H9 (cell line): Measurements from ENCODE around the gene FGF4. TPM values are rescaled to one million over a fixed set of nuclear protein-coding genes. Genes with fewer than 3 reads are reported as not detected.

ENCODE experiments used
- DNase-seq: peaks from one replicate; pipeline ENCODE4 v3.0.0-alpha.2; 2017
- H2AFZ ChIP-seq: one replicate; pipeline ENCODE4 v1.6.1; 2013; ENCODE audit warnings: mild to moderate bottlenecking, low read length, control low read depth, moderate library complexity
- H2AK5ac ChIP-seq: 2 replicates; pipeline ENCODE4 v1.6.1; 2013; ENCODE audit warnings: low read length, control low read depth, mixed read lengths; ENCODE audit not compliant: insufficient read length
- H2BK120ac ChIP-seq: one replicate; pipeline ENCODE4 v1.6.1; 2013; ENCODE audit warnings: low read depth, mild to moderate bottlenecking, low read length, control low read depth, inconsistent platforms; ENCODE audit not compliant: poor library complexity, severe bottlenecking
- H2BK12ac ChIP-seq: 2 replicates; pipeline ENCODE4 v1.6.1; 2013; ENCODE audit warnings: low read length, control low read depth, mixed read lengths, low read depth; ENCODE audit not compliant: insufficient read length
- H2BK15ac ChIP-seq: 2 replicates; pipeline ENCODE4 v1.6.1; 2013; ENCODE audit warnings: low read depth, low read length, control low read depth
- H2BK20ac ChIP-seq: one replicate; pipeline ENCODE4 v1.6.1; 2013; ENCODE audit warnings: low read depth, mild to moderate bottlenecking, low read length, control low read depth, inconsistent platforms; ENCODE audit not compliant: poor library complexity, severe bottlenecking
- H2BK5ac ChIP-seq: 2 replicates; pipeline ENCODE4 v1.6.1; 2013; ENCODE audit warnings: low read length, control low read depth, mixed read lengths; ENCODE audit not compliant: insufficient read length
- H3K14ac ChIP-seq: 2 replicates; pipeline ENCODE4 v1.6.1; 2013; ENCODE audit warnings: low read length, control low read depth; ENCODE audit not compliant: insufficient read depth
- H3K18ac ChIP-seq: 2 replicates; pipeline ENCODE4 v1.6.1; 2013; ENCODE audit warnings: low read depth, mild to moderate bottlenecking, mixed read lengths, low read length, control low read depth; ENCODE audit not compliant: insufficient read length
- H3K23ac ChIP-seq: 2 replicates; pipeline ENCODE4 v1.6.1; 2013; ENCODE audit warnings: low read length, control low read depth, mixed read lengths, low read depth; ENCODE audit not compliant: insufficient read length
- H3K23me2 ChIP-seq: 2 replicates; pipeline ENCODE4 v1.6.1; 2013; ENCODE audit warnings: low read depth, mild to moderate bottlenecking, mixed read lengths, low read length, control low read depth; ENCODE audit not compliant: insufficient read length, poor library complexity, severe bottlenecking
- H3K27ac ChIP-seq: 2 replicates; pipeline ENCODE4 v1.5.1; 2013; ENCODE audit warnings: low read length, control low read depth, mixed read lengths, low read depth; ENCODE audit not compliant: insufficient read length
- H3K27me3 ChIP-seq: 2 replicates; pipeline ENCODE4 v1.6.1; 2013; ENCODE audit warnings: low read length, control low read depth, inconsistent platforms; ENCODE audit not compliant: insufficient read depth
- H3K4ac ChIP-seq: 2 replicates; pipeline ENCODE4 v1.6.1; 2013; ENCODE audit warnings: low read depth, mild to moderate bottlenecking, control low read depth, inconsistent platforms, low read length, moderate library complexity
- H3K4me1 ChIP-seq: 2 replicates; pipeline ENCODE4 v1.6.1; 2013; ENCODE audit warnings: low read length, control low read depth, inconsistent platforms; ENCODE audit not compliant: insufficient read depth
- H3K4me2 ChIP-seq: 2 replicates; pipeline ENCODE4 v1.6.1; 2013; ENCODE audit warnings: low read length, control low read depth, mixed read lengths; ENCODE audit not compliant: insufficient read length, insufficient read depth
- H3K56ac ChIP-seq: 2 replicates; pipeline ENCODE4 v1.6.1; 2013; ENCODE audit warnings: low read depth, mild to moderate bottlenecking, mixed read lengths, low read length, control low read depth; ENCODE audit not compliant: insufficient read length
- H3K79me1 ChIP-seq: 2 replicates; pipeline ENCODE4 v1.6.1; 2013; ENCODE audit warnings: low read depth, mild to moderate bottlenecking, moderate library complexity, low read length, control low read depth, inconsistent platforms; ENCODE audit not compliant: insufficient read depth, poor library complexity, severe bottlenecking
- H3K79me2 ChIP-seq: 2 replicates; pipeline ENCODE4 v1.6.1; 2013; ENCODE audit warnings: low read length, control low read depth, inconsistent platforms; ENCODE audit not compliant: insufficient read depth
- H3K9ac ChIP-seq: 2 replicates; pipeline ENCODE4 v1.6.1; 2013; ENCODE audit warnings: low read length, control low read depth, mixed read lengths; ENCODE audit not compliant: insufficient read length; ENCODE audit errors: extremely low read depth
- H3K9me3 ChIP-seq: one replicate; pipeline ENCODE4 v1.6.1; 2013; ENCODE audit warnings: low read depth, low read length, inconsistent platforms; ENCODE audit not compliant: control insufficient read depth
- H3T11ph ChIP-seq: one replicate; pipeline ENCODE4 v1.6.1; 2013; ENCODE audit warnings: mild to moderate bottlenecking, low read length, control low read depth, inconsistent platforms
- H4K20me1 ChIP-seq: one replicate; pipeline ENCODE4 v1.6.1; 2013; ENCODE audit not compliant: control insufficient read depth, insufficient read length, insufficient read depth
- H4K5ac ChIP-seq: 2 replicates; pipeline ENCODE4 v1.6.1; 2013; ENCODE audit warnings: low read depth, mild to moderate bottlenecking, mixed read lengths, low read length, control low read depth; ENCODE audit not compliant: insufficient read length
- H4K8ac ChIP-seq: replicated peaks from 2 replicates; pipeline ENCODE4 v1.6.1; 2013; ENCODE audit warnings: low read length, control low read depth, mixed read lengths, low read depth; ENCODE audit not compliant: insufficient read length
- H4K91ac ChIP-seq: 2 replicates; pipeline ENCODE4 v1.6.1; 2013; ENCODE audit warnings: low read depth, mild to moderate bottlenecking, moderate library complexity, mixed read lengths, low read length, control low read depth; ENCODE audit not compliant: insufficient read length
- H3K27ac Mint-ChIP-seq, 3 experiments: 2 replicates in 2 of 3; 3 replicates in 1 of 3; pipeline ENCODE4 v1.8.0; 2020 to 2021; ENCODE audit warnings: mixed read lengths in 3 of 3, mild to moderate bottlenecking in 1 of 3, moderate library complexity in 1 of 3
- H3K27me3 Mint-ChIP-seq: 2 replicates; pipeline ENCODE4 v1.8.0; 2021; ENCODE audit warnings: low read depth, mild to moderate bottlenecking, moderate library complexity, mixed read lengths
- H3K36me3 Mint-ChIP-seq, 3 experiments: 2 replicates in 2 of 3; 3 replicates in 1 of 3; pipeline ENCODE4 v1.8.0; 2020 to 2021; ENCODE audit warnings: low read depth in 3 of 3, mixed read lengths in 3 of 3; ENCODE audit not compliant: insufficient read depth in 1 of 3
- H3K4me1 Mint-ChIP-seq, 2 experiments: 2 replicates each; pipeline ENCODE4 v1.8.0; 2020; ENCODE audit warnings: mixed read lengths in 2 of 2
- H3K4me3 Mint-ChIP-seq, 2 experiments: 2 replicates in 1 of 2; 3 replicates in 1 of 2; pipeline ENCODE4 v1.8.0; 2020 to 2021; ENCODE audit warnings: mild to moderate bottlenecking in 2 of 2, mixed read lengths in 2 of 2, moderate library complexity in 1 of 2
- H3K9me3 Mint-ChIP-seq, 2 experiments: 2 replicates in 1 of 2; 3 replicates in 1 of 2; pipeline ENCODE4 v1.8.0; 2020; ENCODE audit warnings: mild to moderate bottlenecking in 2 of 2, mixed read lengths in 2 of 2, moderate library complexity in 1 of 2
- CTCF ChIP-seq: fragments of 200-600 bp; sonication (generic); conservative IDR thresholded peaks from 3 replicates; pipeline ENCODE4 v1.8.0; 2021; ENCODE audit warnings: antibody characterized with exemption, mild to moderate bottlenecking
- WGBS: extraction: QIAGEN DNeasy Blood & Tissue Kit; methylation state at CpG from one replicate; pipeline ENCODE4 v1.1.7; 2013; ENCODE audit warnings: missing lambda C conversion rate, low lambda C conversion rate, mixed read lengths; ENCODE audit not compliant: insufficient read length; ENCODE audit errors: extremely low coverage; 5-methylcytosine and 5-hydroxymethylcytosine counted together
- total RNA-seq: library from RNA; stranded (reverse); gene quantifications from 2 replicates; pipeline ENCODE4 v1.2.1, GENCODE V29; 2021

FGF4 gene
- total RNA-seq, 1 experiment from 2014 or later = 0.68 TPM

GRCh38 chr11:69734367-69734766 is 40.8 kb downstream of the FGF4 start:
- no CpG with 5 or more reads among the region's 2 CpGs for WGBS
- Histone ChIP-seq H4K5ac (no peak overlapping the region), H2AFZ (no peak overlapping the region), H3K4me1 (no peaks in the 10 kb centered on the region), H2AK5ac (no peak overlapping the region), H3K23me2 (no peaks in the 10 kb centered on the region), H3K4ac (no peak overlapping the region), H3K79me1 (no peaks in the 10 kb centered on the region), H2BK15ac (no peak overlapping the region), H2BK20ac (no peak overlapping the region), H3T11ph (no peak overlapping the region), H3K27ac (no peak overlapping the region), H3K56ac (no peak overlapping the region), H4K20me1 (no peaks in the 10 kb centered on the region), H3K9me3 (no peaks in the 10 kb centered on the region), H2BK5ac (no peak overlapping the region), H2BK12ac (no peak overlapping the region), H3K14ac (no peak overlapping the region), H3K23ac (no peak overlapping the region), H4K8ac (no peak overlapping the region), H3K18ac (no peak overlapping the region), H4K91ac (no peak overlapping the region), H3K9ac (no peak overlapping the region), H3K4me2 (no peak overlapping the region), H3K79me2 (no peaks in the 10 kb centered on the region), H2BK120ac (no peak overlapping the region), H3K27me3 (no peaks in the 10 kb centered on the region)
- Mint-ChIP-seq H3K27me3 (peaks cover 25% of the 10 kb centered on the region), H3K9me3 (peaks cover 12 to 17% of the 10 kb centered on the region in 2 experiments), H3K27ac (no peak overlapping the region), H3K4me3 (no peak overlapping the region; a peak in 1 of 5 replicates), H3K4me1 (peaks cover 10% of the 10 kb centered on the region in 2 experiments), H3K36me3 (peaks cover 0 to 7% (median 0%) of the 10 kb centered on the region in 3 experiments; a peak in 3 of 7 replicates)
- no peak for TF ChIP-seq CTCF
- no peak for DNase-seq
